Airway epithelial cell (primary cell): ENCODE results near the gene CETP. TPM values are rescaled to one million over a fixed set of nuclear protein-coding genes. Genes with fewer than 3 reads are reported as not detected.

Source experiments
- total RNA-seq: library from RNA; depleted of rRNA; stranded (reverse); fragments of >200 nt; gene quantifications from 2 replicates; pipeline ENCODE4 v1.2.3, GENCODE V29; 2015

Gene CETP
- total RNA-seq = not detected in 2 replicates

GRCh38 chr16:56961851-56962281, at the start of gene CETP:
Gene CETP, plus strand, starts transcription at chr16:56961950. Its CDS starts 30 bp downstream, at chr16:56961980.

DNA sequence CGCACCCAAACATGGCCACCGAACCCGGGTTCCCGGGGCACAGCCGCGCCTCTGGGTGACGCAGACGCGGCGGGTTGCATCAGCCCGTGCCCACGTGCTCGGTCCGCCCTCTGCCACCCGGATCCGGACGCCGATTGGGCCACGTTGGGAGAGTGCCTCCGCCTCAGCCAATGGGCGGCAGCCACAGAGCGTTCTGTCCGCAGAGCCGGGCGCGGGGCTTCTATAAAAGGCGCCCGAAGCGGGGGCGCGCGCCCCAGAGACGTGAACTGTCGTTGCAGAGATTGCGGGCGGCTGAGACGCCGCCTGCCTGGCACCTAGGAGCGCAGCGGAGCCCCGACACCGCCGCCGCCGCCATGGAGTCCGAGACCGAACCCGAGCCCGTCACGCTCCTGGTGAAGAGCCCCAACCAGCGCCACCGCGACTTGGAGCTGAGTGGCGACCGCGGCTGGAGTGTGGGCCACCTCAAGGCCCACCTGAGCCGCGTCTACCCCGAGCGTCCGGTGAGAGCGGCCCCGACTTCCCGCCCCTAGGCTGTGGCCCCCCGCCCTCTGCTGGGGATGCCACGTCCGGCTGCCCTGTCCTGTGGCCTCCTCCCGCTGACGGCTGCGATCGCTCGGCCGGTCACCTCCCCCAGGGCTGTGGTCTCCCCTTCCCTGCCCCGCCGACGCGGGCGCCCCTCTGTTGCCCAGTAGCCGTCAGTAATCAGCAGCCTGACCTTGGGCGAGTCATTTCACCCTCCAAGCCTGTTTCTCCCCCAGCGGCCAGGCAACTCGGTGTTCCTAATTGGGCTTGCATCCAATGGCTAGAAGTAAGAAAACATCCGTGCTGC, 29.6 kb upstream of the CETP start, which contains the start of gene HERPUD1:
HERPUD1 (plus strand) TSS at position 251 of the 829 bp plus-strand sequence; CDS start at position 354, 103 bp downstream.

GRCh38 chr16:56988948-56989945, 27.5 kb downstream of the CETP start, which contains the start of gene NLRC5:
Gene NLRC5, plus strand, starts transcription at chr16:56989557. Its CDS starts 31,156 bp downstream, at chr16:57020713.

Other genes with a start within 250 kb of the CETP start
- 52.4 and 72.1 TPM in 2 replicates for gene NUP93, start 231.8 kb upstream of the CETP start, total RNA-seq
- not detected in 2 replicates for gene SLC12A3, start 96.7 kb upstream of the CETP start, total RNA-seq
- gene HERPUD1, start 29.8 kb upstream of the CETP start, total RNA-seq = 37.2 and 57.1 TPM in 2 replicates
- gene NLRC5, start 27.6 kb downstream of the CETP start, total RNA-seq = 0.28 and 0.92 TPM in 2 replicates
- gene CPNE2, start 130.6 kb downstream of the CETP start, total RNA-seq = 14.4 and 23.8 TPM in 2 replicates
- gene PSME3IP1, start 224.1 kb downstream of the CETP start, total RNA-seq = 47.8 and 63.6 TPM in 2 replicates
- gene RSPRY1, start 224.4 kb downstream of the CETP start, total RNA-seq = 25.8 and 29.8 TPM in 2 replicates